Measurements from ENCODE around the gene ARHGEF17. TPM values are rescaled to one million over a fixed set of nuclear protein-coding genes. Genes with fewer than 3 reads are reported as not detected.

The ARHGEF17 gene
- total RNA-seq, 1 donor from 2014 or later = 19.2 TPM

- no peak for DNase-seq
These were observed 87.5 kb downstream of the ARHGEF17 start for GRCh38 chr11:73395297-73396208.

DNA sequence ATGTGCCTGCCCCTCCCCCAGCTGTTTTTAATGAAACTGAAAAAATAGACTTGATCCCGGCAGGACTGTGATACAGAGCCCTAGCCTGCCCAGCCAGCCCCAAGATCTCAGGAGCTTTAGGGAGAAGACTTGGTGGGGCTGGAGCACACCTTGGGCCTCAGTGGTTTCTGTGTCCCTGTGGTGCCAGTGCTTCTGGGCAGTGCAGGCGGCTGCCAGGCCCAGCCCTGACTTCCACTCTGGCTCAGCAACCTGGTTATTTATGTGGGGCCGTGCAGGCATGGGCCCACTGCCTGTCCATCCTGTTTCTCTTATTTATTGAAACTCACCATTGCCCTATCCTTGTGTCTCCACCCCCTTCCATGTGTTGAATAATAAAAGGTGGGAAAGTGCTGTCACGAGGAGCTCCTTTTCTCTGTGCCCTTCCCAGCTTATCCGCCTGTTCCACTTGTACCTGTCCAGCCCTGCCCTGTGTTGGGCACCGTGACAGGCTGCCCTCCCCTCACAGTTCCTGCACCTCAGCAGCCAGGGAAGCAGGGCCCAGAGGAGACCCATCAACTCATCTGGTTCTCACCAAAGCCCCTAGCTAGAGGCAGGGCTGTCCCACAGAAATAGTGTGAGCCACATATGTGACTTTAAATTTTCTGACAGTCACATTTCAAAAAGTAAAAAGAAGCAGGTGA, 88.3 kb downstream of the ARHGEF17 start:
- DNase-seq = no peak

GRCh38 chr11:73396985-73397384, 88.9 kb downstream of the ARHGEF17 start:
- DNase-seq = no peak

- no peak for DNase-seq
These were observed 89.5 kb downstream of the ARHGEF17 start for GRCh38 chr11:73397468-73398131.

- DNase-seq = no peak
These were observed 90.1 kb downstream of the ARHGEF17 start for GRCh38 chr11:73398132-73398526.

GRCh38 chr11:73398721-73399120, 90.6 kb downstream of the ARHGEF17 start:
- no peak for DNase-seq

DNA sequence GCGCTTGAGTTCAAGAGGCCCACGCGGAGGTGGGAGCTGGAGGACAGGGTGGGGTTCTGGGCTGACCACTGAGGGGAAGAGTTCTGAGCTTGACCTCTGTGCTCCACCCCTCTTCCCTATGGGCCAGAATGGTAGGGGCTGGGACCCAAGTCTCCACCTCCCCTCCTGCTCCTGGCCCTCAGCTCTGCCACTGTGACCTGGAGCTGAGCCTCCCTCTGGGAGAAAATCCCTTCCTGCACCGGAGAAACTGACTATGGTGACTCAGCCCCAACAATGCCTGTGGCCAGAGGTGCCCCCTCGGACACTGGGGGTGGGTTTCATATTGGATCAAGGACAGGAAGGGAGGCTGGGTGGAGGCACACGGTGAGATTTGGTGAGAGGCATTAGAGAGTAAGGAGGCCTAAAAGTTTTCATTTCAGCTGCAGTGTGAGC, 91.1 kb downstream of the ARHGEF17 start:
- no peak for DNase-seq

GRCh38 chr11:73399636-73400035, 91.6 kb downstream of the ARHGEF17 start:
- DNase-seq = no peak

DNA sequence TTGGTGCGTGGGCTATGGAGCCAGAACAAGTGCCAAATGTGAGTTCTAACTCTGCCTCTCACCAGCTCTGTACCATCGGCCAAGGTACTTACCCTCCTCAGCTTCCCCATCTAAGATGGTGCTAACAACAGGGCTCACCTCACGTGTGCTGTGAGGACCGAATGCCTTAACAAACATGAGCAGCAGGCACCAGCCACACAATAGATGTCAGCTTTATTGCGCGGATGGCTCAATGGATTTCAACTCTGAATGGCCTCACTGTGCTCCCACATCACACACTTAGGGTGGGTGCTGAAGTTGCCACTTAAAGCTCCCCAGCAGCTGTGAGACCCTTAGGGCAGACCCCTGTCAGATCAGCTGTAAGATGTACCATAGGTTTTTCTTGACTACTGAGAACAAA, 92.2 kb downstream of the ARHGEF17 start:
- DNase-seq = no peak

DNA sequence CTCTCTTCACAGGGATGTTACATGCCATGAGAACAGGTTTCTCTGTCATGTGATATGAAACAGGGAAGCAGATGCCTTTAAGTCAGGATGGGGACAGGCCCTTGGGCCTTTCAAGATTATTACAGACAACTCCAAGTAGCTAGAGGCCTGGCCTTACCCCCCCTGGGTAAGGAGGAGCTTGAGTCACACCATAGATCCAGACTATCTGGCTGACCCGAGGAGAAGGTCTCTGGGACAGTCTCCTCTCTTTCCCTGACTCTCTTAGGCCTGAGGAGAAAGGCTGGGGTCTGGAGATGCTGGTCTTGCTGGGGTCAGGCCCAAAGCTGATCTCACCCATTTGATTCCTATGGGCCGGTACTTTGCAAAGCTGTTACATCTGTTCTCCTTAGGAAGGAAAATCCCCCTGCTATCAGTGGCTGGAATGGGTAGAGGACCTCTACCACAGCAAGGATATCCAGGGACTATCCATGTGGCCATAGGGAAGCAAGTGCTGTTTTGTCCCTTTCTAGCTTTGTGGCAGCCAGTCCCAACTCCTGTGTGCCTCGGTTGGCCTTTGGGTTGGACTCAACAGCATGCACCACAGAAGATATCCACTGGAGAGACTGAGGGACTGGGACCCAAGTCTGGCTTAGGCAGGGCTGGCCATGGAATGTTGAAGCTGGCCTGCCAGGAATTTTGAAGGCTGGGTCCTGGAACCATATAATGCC, 93.3 kb downstream of the ARHGEF17 start:
- no peak for DNase-seq

- DNase-seq = no peak
These were observed 94.1 kb downstream of the ARHGEF17 start for GRCh38 chr11:73401924-73402833.

DNA sequence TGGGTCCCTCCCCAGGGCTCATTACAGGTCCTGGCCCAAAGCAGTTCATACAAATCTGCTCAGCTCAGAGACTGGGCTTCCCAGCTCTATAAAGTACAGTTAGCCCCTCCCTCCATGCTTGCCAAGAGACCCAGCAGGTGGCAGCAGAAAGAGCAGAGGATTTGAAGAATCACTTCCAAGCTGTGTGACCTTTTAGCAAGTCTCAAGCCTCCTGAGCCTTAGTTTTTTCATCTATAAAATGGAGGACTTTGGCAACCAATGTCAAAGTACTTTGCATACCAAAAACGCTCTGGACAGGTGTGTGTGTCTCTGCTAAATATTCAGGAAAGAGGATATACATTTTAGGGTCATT, 94.7 kb downstream of the ARHGEF17 start:
- no peak for DNase-seq

DNA sequence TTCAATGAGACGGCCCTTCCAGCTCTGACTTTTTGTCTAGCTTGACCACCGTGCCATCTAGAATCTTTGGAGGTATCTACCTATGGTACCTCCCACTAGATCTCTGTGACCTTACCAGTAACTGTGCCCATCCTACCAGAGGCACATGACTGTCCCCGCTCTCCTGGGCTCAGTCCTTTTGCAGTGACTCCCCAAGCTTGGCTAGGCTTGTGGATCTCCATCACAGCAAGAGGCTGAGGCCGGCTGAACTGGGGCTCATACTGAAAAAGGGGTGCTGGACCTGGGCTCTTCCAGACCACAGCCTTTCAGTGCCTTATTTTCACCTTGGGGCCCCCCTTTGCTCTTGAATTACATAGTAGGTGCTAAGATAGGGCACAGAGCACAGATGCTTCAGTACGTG, 95.5 kb downstream of the ARHGEF17 start:
- DNase-seq = no peak

DNA sequence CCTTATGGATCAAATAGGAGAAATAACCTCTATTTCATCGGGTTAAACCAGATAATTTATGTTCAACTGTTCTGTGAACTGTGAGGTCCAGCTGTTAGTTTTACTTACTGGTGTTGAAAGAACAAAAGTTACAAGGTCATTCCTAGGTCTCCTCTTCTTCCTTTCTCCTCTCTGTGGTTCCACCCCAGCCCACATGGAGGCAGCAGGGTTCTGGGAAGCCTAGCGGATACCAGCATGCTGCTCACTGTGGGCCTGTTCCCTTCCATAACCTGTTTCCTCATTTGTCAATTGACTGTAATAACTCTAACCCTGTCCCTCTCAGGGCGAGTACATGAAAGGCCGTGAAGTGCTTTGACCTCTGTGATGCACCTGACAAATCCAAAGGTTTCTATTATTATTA, 96.0 kb downstream of the ARHGEF17 start:
- peak; percentile 26 for DNase-seq

GRCh38 chr11:73404506-73405145, 96.5 kb downstream of the ARHGEF17 start:
- no peak for DNase-seq

DNA sequence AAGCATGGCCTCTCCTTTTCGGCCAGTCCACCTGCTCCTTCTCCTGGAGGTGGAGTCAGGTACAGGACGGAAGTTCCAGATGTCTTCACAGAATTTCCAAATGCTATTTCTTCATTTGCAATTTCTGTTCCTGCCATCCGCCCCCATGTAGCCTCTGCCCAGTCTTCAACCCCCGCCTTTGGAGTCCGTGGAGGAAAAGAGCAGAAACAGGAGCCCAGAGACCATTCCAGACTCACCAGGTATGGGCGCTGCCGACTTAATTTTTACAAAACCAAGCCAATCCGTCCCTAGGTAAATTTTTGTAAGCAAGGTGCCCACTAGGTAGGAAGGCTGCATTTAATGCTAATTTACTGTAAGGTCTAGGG, 97.1 kb downstream of the ARHGEF17 start:
- DNase-seq = no peak

DNA sequence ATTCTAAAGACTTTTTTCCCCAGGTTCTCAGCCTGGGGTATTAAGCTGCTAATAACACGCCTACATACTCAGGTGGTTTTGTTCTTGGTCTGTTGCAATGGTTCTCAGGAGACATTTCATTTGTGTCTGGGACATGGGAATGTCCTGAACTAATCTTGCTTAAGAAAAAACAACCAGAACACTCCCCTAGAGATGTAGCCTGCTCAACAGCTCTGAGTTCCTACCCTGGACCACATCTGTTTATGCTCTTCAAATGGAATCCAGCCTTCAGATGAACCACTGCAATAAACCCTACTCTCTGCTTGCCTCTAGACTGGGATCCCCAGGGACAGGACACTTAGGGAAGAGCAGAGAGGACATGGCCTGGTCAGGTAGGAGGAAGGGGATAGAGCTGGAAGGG, 98.1 kb downstream of the ARHGEF17 start:
- no peak for DNase-seq

GRCh38 chr11:73406619-73407018, 98.5 kb downstream of the ARHGEF17 start:
- no peak for DNase-seq

- DNase-seq = no peak
These were observed 101.4 kb downstream of the ARHGEF17 start for GRCh38 chr11:73409431-73409830.

- no peak for DNase-seq
These were observed 102.6 kb downstream of the ARHGEF17 start for GRCh38 chr11:73410627-73411026.

DNA sequence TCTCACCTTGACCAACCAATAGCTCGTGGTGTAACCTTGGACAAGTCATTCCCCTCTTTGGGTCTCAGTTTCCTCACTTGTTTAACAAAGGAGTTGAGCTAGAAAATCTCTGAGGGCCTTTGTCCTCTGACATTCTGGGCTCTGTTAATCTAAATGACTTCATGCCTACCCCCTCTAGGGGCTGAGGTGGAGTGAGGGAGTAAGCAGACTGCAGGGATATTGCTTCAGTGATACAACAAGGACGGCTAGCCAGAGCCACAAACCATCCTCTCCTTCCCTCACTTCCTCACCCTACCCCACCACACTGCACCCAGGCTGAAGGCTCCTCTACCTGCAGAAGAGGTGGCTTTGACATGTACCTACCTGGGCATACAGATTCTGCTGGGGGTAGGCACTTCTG, 103.0 kb downstream of the ARHGEF17 start:
- DNase-seq = no peak
